Mammary epithelial cell (primary cell): ENCODE data around the gene CPB2.

ENCODE experiments used
- EZH2 ChIP-seq: IDR thresholded peaks from 2 replicates; pipeline ENCODE4 v1.6.1; 2012; ENCODE audit warnings: low read length, inconsistent platforms, borderline replicate concordance
- TF ChIP-seq, protein P1 (sequence below), 2 donors: IDR thresholded peaks in 1 of 2; conservative IDR thresholded peaks in 1 of 2; 2 replicates each; pipeline ENCODE4 v1.5.1; 2011 to 2012; ENCODE audit warnings: inconsistent platforms in 2 of 2, low read length in 2 of 2, mild to moderate bottlenecking in 2 of 2, control low read depth in 1 of 2, low read depth in 1 of 2; ENCODE audit not compliant: insufficient read depth in 1 of 2; ENCODE audit errors: extremely low read depth in 1 of 2

DNA sequence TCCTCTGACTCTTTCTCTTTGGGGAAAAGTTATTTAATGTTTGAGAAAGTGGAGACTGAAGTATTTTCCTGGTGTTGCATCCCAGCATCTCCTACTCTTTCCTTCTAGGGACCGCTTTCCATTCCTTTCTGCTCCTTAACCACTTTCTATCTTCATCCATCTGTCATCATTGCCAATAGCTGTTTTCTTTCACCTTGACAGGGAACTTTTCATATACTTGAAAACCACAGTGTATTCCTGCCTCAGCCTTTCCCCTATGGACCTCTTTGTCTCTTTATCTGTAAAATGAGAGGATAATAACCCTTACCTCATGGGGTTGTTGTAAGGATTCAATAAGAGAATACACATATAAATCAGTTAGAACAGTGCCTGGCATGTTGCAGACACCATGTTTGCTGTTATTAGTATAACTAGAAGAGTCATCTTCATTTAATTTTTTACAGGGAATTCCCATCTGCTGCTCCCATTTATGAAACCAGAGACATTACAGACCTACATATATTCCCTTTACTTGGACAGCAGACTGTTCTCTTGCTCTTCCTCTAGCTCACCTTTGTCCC lies 45.4 kb upstream of the CPB2 start:
- TF ChIP-seq, protein P1, sequence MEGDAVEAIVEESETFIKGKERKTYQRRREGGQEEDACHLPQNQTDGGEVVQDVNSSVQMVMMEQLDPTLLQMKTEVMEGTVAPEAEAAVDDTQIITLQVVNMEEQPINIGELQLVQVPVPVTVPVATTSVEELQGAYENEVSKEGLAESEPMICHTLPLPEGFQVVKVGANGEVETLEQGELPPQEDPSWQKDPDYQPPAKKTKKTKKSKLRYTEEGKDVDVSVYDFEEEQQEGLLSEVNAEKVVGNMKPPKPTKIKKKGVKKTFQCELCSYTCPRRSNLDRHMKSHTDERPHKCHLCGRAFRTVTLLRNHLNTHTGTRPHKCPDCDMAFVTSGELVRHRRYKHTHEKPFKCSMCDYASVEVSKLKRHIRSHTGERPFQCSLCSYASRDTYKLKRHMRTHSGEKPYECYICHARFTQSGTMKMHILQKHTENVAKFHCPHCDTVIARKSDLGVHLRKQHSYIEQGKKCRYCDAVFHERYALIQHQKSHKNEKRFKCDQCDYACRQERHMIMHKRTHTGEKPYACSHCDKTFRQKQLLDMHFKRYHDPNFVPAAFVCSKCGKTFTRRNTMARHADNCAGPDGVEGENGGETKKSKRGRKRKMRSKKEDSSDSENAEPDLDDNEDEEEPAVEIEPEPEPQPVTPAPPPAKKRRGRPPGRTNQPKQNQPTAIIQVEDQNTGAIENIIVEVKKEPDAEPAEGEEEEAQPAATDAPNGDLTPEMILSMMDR (conservative IDR thresholded peaks at IDR 0.05 in 1 of 2, IDR thresholded peaks at IDR 0.05 in 1 of 2; ENCODE audit: extremely low read depth in 1 of 2, insufficient read depth in 1 of 2, low read depth in 1 of 2, low read length in 2 of 2), result no peak
- no peak for TF ChIP-seq EZH2
